ENCODE data around the gene PPP1R12B. TPM values are rescaled to one million over a fixed set of nuclear protein-coding genes. Genes with fewer than 3 reads are reported as not detected.
A peak's percentile ranks its signal among the peaks of the same experiment; 100 is the strongest.
"Not testable (repeated sequence)": the region's sequence is repeated elsewhere in the genome, so short reads cannot be mapped to it uniquely, and the experiment has no call there.

The PPP1R12B gene
- total RNA-seq, 1 experiment from 2014 or later: 7.4 TPM

DNA sequence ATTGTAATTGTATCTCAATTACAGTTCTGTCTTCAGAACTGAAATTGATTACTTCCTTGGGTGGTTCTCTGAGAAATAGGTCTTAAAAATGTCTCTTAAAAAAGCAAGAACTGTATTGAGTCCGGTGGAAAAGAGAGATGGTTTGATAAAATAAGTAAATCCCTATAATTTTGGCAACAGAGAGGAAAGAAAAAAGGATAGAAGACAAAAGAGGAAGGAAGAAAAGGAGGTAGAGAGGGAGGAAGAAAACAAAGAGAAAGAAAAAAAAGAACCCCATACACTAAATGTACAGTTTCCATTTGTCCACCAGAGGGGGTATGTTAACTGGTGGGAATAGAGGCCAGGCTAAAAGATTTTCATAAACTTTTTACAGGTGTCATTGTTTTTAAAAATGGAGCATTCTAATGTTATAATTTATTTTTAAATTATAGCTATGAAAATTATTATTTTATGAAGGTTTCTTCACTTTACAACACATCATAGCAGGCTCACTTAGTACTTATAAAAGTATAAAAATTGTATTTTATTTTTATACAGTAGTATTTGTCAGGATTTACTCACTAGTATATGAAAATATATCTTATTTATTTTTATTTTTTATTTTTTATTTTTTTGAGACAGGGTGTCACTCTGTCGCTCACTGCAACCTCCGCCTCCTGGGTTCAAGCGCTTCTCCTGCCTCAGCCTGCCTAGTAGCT lies 4.7 kb upstream of the PPP1R12B start:
- in situ Hi-C loops (cut with HindIII; ENCODE audit: low sequenced_read_pairs): no loop called here

DNA sequence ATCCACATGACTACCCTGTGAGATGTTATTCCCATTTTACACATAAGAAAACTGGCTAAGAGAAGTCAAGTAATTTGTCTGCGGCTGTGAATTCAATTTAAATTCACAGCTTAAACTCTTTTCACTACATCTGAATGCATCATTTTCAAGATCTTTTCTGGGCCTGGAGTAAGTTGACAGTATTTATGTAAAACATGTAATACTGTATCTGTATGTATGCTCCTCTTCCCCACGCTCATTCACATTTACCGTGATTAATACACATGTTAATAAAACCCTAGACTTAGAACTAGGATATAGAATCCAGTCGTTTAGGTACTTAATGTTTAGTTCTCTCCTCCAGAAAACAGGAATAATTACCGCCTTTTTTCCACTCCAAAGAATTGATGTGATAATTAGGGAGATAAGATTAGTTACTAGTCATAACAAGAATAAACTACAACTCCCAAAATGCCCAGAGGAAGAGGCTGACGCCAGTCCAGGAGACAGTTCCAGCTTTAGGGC lies 442 bp upstream of the PPP1R12B start:
- in situ Hi-C loops (cut with HindIII; ENCODE audit: low sequenced_read_pairs): no loop called here
- DNase-seq (ENCODE audit: low spot score): no peak

More for the DNA sequence above, 4.7 kb upstream of the PPP1R12B start:
- peak; percentile 57 for DNase-seq (ENCODE audit: low spot score)

GRCh38 chr1:202349206-202349928 lies 868 bp downstream of the PPP1R12B start:
- DNase-seq (ENCODE audit: low spot score): peak; percentile 59

GRCh38 chr1:202351725-202352124 lies 3.2 kb downstream of the PPP1R12B start:
- in situ Hi-C loops (cut with HindIII; ENCODE audit: low sequenced_read_pairs): no loop called here
- no peak for DNase-seq (ENCODE audit: low spot score)

More at GRCh38 chr1:202349206-202349928, 868 bp downstream of the PPP1R12B start:
- in situ Hi-C loops (cut with HindIII; ENCODE audit: low sequenced_read_pairs): no loop called here

GRCh38 chr1:202352583-202353197 lies 4.2 kb downstream of the PPP1R12B start:
- DNase-seq (ENCODE audit: low spot score); in situ Hi-C loops (cut with HindIII; ENCODE audit: low sequenced_read_pairs): not testable (repeated sequence)

DNA sequence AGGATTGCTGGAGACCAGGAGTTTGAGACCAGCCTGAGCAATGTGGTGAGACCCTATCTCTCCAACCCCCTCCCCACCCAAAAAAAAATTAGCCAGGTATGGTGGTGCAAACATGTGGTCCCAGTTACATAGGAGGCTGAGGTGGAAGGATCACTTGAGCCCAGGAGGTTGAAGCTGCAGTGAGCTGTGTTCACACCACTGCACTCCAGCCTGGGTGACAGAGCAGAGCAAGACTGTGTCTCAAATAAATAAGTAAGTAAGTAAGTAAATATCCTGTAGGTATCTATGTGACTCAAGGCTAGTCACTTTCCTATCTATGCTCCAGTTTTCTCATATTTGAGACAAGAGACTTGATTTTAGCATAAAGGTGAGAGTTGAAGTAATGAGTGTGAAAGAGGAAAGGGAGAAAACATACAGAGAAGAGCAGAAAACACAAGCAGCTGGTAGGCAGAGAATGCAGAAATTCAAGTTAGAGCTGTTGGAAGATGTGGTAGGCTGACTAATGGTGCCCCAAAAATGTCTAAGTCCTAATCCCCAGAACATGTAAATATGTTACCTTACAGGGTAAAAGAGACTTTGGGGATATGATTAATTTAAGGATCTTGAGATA lies 7.5 kb downstream of the PPP1R12B start:
- in situ Hi-C loops (cut with HindIII; ENCODE audit: low sequenced_read_pairs): no loop called here
- no peak for DNase-seq (ENCODE audit: low spot score)

- peak; percentile 12 for DNase-seq (ENCODE audit: low spot score)
- in situ Hi-C loops (cut with HindIII; ENCODE audit: low sequenced_read_pairs): no loop called here
Observed at GRCh38 chr1:202357506-202357905, 9.0 kb downstream of the PPP1R12B start.

- in situ Hi-C loops (cut with HindIII; ENCODE audit: low sequenced_read_pairs): no loop called here
- DNase-seq (ENCODE audit: low spot score): no peak
Observed at GRCh38 chr1:202361224-202361623, 12.7 kb downstream of the PPP1R12B start.

- no peak for DNase-seq (ENCODE audit: low spot score)
- in situ Hi-C loops (cut with HindIII; ENCODE audit: low sequenced_read_pairs): no loop called here
Observed at GRCh38 chr1:202361701-202362100, 13.2 kb downstream of the PPP1R12B start.

DNA sequence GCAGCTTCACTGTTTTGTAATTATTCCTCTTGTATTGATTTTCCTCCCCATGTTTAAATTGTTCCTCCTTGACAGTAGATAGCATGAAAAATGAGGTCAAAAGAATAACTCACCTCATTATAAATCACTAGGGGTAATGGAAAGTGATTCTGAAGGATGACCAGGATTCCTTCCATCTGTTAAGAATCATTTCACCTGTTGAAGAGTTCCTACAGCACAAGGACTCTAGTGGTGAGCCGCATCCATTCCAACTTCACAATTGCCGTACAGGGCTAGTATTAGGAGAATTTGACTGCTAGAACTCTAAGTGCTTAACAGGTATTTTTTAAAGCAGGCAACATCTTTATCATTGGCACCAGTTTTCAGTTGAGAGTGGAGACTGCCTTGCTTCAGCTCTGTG lies 13.7 kb downstream of the PPP1R12B start:
- in situ Hi-C loops (cut with HindIII; ENCODE audit: low sequenced_read_pairs): no loop called here
- DNase-seq (ENCODE audit: low spot score): peak; percentile 27

DNA sequence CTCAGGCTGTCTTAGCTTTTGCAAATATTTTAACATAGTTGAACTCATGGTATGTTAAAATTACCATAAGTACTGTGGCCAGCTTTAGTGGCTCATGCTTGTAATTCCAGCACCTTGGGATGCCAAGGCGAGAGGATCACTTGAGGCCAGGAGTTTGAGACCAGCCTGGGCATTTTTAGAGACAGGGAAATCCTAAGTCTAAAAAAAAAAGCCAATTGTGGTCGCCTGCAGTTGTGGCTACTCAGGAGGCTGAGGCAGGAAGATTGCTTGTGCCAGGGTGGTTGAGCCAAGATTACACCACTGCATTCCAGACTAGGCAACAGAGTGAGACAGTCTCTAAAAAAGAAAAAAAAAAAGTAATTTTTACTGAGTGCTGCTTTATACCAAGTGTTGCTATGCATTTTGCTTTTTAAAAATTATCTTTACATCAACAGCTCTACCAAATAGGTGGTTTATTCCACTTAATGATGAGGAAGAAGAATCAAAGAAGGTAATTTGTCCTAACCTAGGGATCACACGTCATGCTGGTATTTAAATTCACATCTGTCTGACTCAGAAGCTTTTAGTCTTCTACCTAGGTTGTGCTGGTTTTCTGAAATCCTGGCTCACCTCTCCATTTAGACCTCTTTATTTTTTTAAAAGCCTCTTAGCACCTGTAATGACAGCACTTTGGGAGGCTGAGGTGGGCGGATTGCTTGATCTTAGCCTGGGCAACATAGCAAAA lies 16.8 kb downstream of the PPP1R12B start:
- in situ Hi-C loops (cut with HindIII; ENCODE audit: low sequenced_read_pairs): no loop called here
- DNase-seq (ENCODE audit: low spot score): no peak

DNA sequence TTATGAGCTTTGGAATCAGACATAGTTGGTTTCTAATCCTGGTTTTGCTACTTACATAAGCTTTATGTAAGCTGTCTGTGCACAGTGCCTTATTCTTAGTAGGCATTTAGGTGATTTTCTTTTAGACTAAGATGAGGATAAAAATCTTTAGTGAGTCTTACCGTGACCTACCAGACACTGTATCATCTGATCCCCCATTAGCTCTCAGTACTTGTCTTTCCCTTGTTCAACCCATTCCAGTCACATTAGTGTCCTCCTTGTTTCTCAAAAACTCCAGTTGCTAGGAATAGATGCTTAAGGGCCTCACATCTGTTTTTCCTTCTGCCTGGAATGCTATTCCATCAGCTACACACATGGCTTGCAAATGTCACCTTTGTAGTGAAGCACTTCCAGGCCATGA lies 18.8 kb downstream of the PPP1R12B start:
- in situ Hi-C loops (cut with HindIII; ENCODE audit: low sequenced_read_pairs): no loop called here
- DNase-seq (ENCODE audit: low spot score): no peak

GRCh38 chr1:202370906-202371305 lies 22.4 kb downstream of the PPP1R12B start:
- in situ Hi-C loops (cut with HindIII; ENCODE audit: low sequenced_read_pairs); DNase-seq (ENCODE audit: low spot score): not testable (repeated sequence)

DNA sequence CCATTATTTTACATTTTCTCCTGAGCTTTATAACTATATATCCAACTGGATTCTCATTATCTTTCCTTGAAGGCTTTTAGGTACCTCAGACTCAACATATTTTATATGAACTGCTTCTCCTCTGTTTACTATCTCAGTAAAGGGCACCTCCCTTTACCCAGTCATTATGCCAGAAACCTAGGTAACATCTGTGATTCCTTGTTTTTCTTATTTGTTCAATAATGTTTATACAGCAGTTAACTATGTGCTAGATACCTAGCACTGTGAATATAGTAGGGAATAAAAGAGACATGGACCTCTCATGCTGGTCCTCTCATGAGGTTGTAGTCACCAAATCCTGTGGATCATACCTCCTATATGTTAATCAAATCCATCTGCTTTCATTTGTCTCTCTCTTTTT lies 25.6 kb downstream of the PPP1R12B start:
- in situ Hi-C loops (cut with HindIII; ENCODE audit: low sequenced_read_pairs): no loop called here

DNA sequence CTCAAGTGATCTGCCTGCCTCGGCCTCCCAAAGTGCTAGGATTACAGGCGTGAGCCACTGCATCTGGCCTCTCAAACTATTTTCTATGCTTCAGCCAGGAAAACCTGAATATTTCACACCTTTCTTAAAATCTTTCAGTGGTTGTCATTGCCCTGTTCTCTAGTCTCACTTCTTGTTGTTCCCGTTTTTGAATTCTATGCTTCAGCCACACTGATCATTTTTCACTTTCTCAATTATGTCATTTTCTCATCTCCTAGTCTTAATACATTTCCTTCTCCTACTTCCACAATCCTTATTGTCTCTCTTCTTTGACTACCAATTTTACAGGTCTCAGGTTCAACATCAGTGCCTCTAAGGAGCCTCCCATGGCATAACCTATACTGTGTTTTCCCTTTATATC lies 26.7 kb downstream of the PPP1R12B start:
- DNase-seq (ENCODE audit: low spot score); in situ Hi-C loops (cut with HindIII; ENCODE audit: low sequenced_read_pairs): not testable (repeated sequence)

More for the DNA sequence above, 25.6 kb downstream of the PPP1R12B start:
- no peak for DNase-seq (ENCODE audit: low spot score)

- no peak for DNase-seq (ENCODE audit: low spot score)
- in situ Hi-C loops (cut with HindIII; ENCODE audit: low sequenced_read_pairs): no loop called here
Observed at GRCh38 chr1:202376247-202376646, 27.7 kb downstream of the PPP1R12B start.

DNA sequence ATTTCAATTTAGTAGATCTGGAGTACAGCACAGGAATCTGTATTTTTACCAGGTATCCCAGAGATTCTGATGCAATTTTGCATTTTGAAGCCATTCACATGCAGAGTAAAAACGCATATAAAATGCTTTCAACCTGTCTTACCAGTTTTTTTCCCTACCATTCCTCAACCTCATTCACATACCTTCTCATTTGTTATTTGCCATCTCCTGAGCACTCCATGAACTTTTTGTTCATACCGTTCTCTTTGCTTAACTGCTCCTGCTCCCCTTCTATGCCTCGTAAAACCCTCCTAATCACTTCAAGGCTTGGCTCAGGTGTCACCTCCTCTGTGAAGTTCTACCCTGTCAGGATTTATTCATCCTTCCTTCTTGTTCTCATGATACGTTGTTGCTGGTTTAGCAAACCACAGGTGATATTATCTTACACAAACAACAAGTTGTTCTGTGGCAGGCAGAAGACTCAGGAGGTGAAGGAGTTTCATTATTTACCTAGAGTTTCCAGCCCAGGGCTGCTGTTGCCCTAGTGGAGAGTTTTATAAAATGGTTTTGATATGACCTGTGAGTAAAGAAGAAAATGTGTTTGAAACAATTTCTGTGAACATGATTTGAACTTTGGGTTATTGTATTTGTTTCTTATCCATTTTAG lies 31.5 kb downstream of the PPP1R12B start:
- in situ Hi-C loops (cut with HindIII; ENCODE audit: low sequenced_read_pairs); DNase-seq (ENCODE audit: low spot score): not testable (repeated sequence)

- in situ Hi-C loops (cut with HindIII; ENCODE audit: low sequenced_read_pairs); DNase-seq (ENCODE audit: low spot score): not testable (repeated sequence)
Observed at GRCh38 chr1:202380535-202380934, 32.0 kb downstream of the PPP1R12B start.

Measured in G401 (cell line).